Natural killer cell (primary cell): Measurements from ENCODE around the gene HRG. TPM values are rescaled to one million over a fixed set of nuclear protein-coding genes. Genes with fewer than 3 reads are reported as not detected.
"Not testable (repeated sequence)": the region's sequence is repeated elsewhere in the genome, so short reads cannot be mapped to it uniquely, and the experiment has no call there.

ENCODE experiments used
- ATAC-seq, 3 donors: fragments of 150-1000 bp in 2 of 3; fragments of 200-7000 bp in 1 of 3; cut with Tn5 transposase; 1 replicate in 1 of 3; 2 replicates in 2 of 3; pipeline ENCODE4 v1.10.0; 2021; ENCODE audit warnings: mild to moderate bottlenecking in 2 of 3, moderate library complexity in 2 of 3
- DNase-seq, 2 donors: peaks; one replicate each; pipeline versions ENCODE4 v3.0.0 to v3.0.0-alpha.2; 2013 to 2021; ENCODE audit warnings: mixed read lengths in 1 of 2
- H3K27ac ChIP-seq: one replicate; pipeline ENCODE4 v1.5.1; 2013; ENCODE audit warnings: mild to moderate bottlenecking, low read length
- H3K27me3 ChIP-seq: one replicate; pipeline ENCODE4 v1.6.1; 2013; ENCODE audit warnings: low read length; ENCODE audit not compliant: control insufficient read depth, insufficient read depth
- H3K36me3 ChIP-seq: one replicate; pipeline ENCODE4 v1.6.1; 2013; ENCODE audit warnings: low read length; ENCODE audit not compliant: control insufficient read depth, insufficient read depth
- H3K4me1 ChIP-seq: one replicate; pipeline ENCODE4 v1.6.1; 2013; ENCODE audit warnings: low read length; ENCODE audit not compliant: control insufficient read depth, insufficient read depth
- H3K4me3 ChIP-seq: one replicate; pipeline ENCODE4 v1.5.1; 2013; ENCODE audit warnings: low read length
- H3K9me3 ChIP-seq: one replicate; pipeline ENCODE4 v1.6.1; 2013; ENCODE audit warnings: low read length; ENCODE audit not compliant: control insufficient read depth, insufficient read depth
- H3K27ac Mint-ChIP-seq, 2 donors: one replicate each; pipeline ENCODE4 v1.8.0; 2022; ENCODE audit warnings: mild to moderate bottlenecking in 2 of 2, mixed read lengths in 2 of 2, moderate library complexity in 1 of 2
- H3K27me3 Mint-ChIP-seq, 2 donors: one replicate each; pipeline ENCODE4 v1.8.0; 2022; ENCODE audit warnings: low read depth in 2 of 2, mixed read lengths in 2 of 2
- H3K36me3 Mint-ChIP-seq: one replicate; pipeline ENCODE4 v1.8.0; 2022; ENCODE audit warnings: mixed read lengths
- H3K4me1 Mint-ChIP-seq, 2 donors: one replicate each; pipeline ENCODE4 v1.8.0; 2022; ENCODE audit warnings: mixed read lengths in 2 of 2
- H3K4me3 Mint-ChIP-seq: one replicate; pipeline ENCODE4 v1.8.0; 2022; ENCODE audit warnings: mild to moderate bottlenecking, moderate library complexity, mixed read lengths
- H3K9me3 Mint-ChIP-seq, 2 donors: one replicate each; pipeline ENCODE4 v1.8.0; 2022; ENCODE audit warnings: mixed read lengths in 2 of 2
- CTCF ChIP-seq: fragments of 200-600 bp; IDR thresholded peaks from one replicate; pipeline ENCODE4 v1.8.0; 2022; ENCODE audit warnings: antibody characterized with exemption
- WGBS: methylation state at CpG from one replicate; pipeline ENCODE4 v1.1.7; 2013; ENCODE audit warnings: missing lambda C conversion rate; ENCODE audit not compliant: insufficient coverage; 5-methylcytosine and 5-hydroxymethylcytosine counted together
- intact Hi-C: fragments of 100-400 bp; cut with micrococcal nuclease; formaldehyde crosslinking; loops from one replicate; pipeline ENCODE4 v1.14.2; 2022
- total RNA-seq, 4 donors: library from RNA; stranded (reverse); fragments of 120-200 nt in 1 of 4; gene quantifications; one replicate each; pipeline versions ENCODE4 v1.2.3 to v1.2.4, GENCODE V29; 2013 to 2022

HRG gene
- total RNA-seq, 3 donors from 2014 or later (not counting 1 experiment from before 2014, with no cell fraction given), result not detected

GRCh38 chr3:186630950-186631641 is 34.7 kb upstream of the HRG start:
- ATAC-seq, result no peak
- no peaks in the 10 kb centered on the region for H3K27me3 ChIP-seq
- Mint-ChIP-seq H3K36me3 (no peaks in the 10 kb centered on the region), H3K4me3 (no peak overlapping the region), H3K27me3 (peaks cover 20 to 25% of the 10 kb centered on the region in 2 donors), H3K27ac (no peak overlapping the region), H3K4me1 (no peaks in the 10 kb centered on the region), H3K9me3 (no peaks in the 10 kb centered on the region)
- no peak for TF ChIP-seq CTCF
- no peak overlapping the region for H3K4me3 ChIP-seq
- DNase-seq, result no peak
- intact Hi-C loops, result no loop called here
- no peaks in the 10 kb centered on the region for H3K4me1 ChIP-seq
- H3K36me3 ChIP-seq, result no peaks in the 10 kb centered on the region
- no peak overlapping the region for H3K27ac ChIP-seq
- H3K9me3 ChIP-seq, result no peaks in the 10 kb centered on the region
- 81% methylated on average over 6 of the region's 6 CpGs for WGBS

GRCh38 chr3:186633481-186633880 is 32.3 kb upstream of the HRG start:
- H3K9me3 Mint-ChIP-seq, result no peaks in the 10 kb centered on the region
- Histone ChIP-seq H3K36me3 (no peaks in the 10 kb centered on the region), H3K27me3 (no peaks in the 10 kb centered on the region), H3K27ac (no peak overlapping the region), H3K4me1 (no peaks in the 10 kb centered on the region), H3K4me3 (no peak overlapping the region), H3K9me3 (no peaks in the 10 kb centered on the region)
- no peak overlapping the region for H3K4me3 Mint-ChIP-seq
- no peak for DNase-seq
- no peak for TF ChIP-seq CTCF
- intact Hi-C loops, result no loop called here
- no peaks in the 10 kb centered on the region for H3K36me3 Mint-ChIP-seq
- H3K27me3 Mint-ChIP-seq, result peaks cover 25 to 26% of the 10 kb centered on the region in 2 donors
- H3K27ac Mint-ChIP-seq, result no peak overlapping the region
- no peak for ATAC-seq
- no peaks in the 10 kb centered on the region for H3K4me1 Mint-ChIP-seq

- H3K36me3 Mint-ChIP-seq, H3K9me3 ChIP-seq, H3K27ac Mint-ChIP-seq, ATAC-seq, DNase-seq, H3K4me1 Mint-ChIP-seq, H3K36me3 ChIP-seq, H3K4me3 ChIP-seq, H3K9me3 Mint-ChIP-seq, intact Hi-C loops, H3K4me1 ChIP-seq, H3K4me3 Mint-ChIP-seq, H3K27me3 ChIP-seq, H3K27ac ChIP-seq: not testable (repeated sequence)
- peaks cover 30 to 33% of the 10 kb centered on the region in 2 donors for H3K27me3 Mint-ChIP-seq
- WGBS, result 100% methylated on average over 4 of the region's 5 CpGs
Measured at GRCh38 chr3:186634207-186634606, 31.6 kb upstream of the HRG start.

- no peak overlapping the region for H3K4me3 ChIP-seq
- no peaks in the 10 kb centered on the region for H3K4me1 ChIP-seq
- DNase-seq (no peak), ATAC-seq (no peak)
- WGBS, result 95% methylated on average over 3 of the region's 3 CpGs
- H3K27me3 Mint-ChIP-seq, result peaks cover 31 to 36% of the 10 kb centered on the region in 2 donors
- H3K27ac Mint-ChIP-seq, result no peak overlapping the region
- no peaks in the 10 kb centered on the region for H3K36me3 ChIP-seq
- H3K4me1 Mint-ChIP-seq, result no peaks in the 10 kb centered on the region
- H3K27ac ChIP-seq, result no peak overlapping the region
- no peaks in the 10 kb centered on the region for H3K27me3 ChIP-seq
- no peak for TF ChIP-seq CTCF
- H3K9me3 ChIP-seq, result no peaks in the 10 kb centered on the region
- intact Hi-C loops, result no loop called here
- no peaks in the 10 kb centered on the region for H3K9me3 Mint-ChIP-seq
- no peaks in the 10 kb centered on the region for H3K36me3 Mint-ChIP-seq
- no peak overlapping the region for H3K4me3 Mint-ChIP-seq
Measured at GRCh38 chr3:186635532-186635931, 30.3 kb upstream of the HRG start.
